ENCODE measurements around the gene CPT1B. TPM values are rescaled to one million over a fixed set of nuclear protein-coding genes. Genes with fewer than 3 reads are reported as not detected.

Gene CPT1B
- total RNA-seq, 1 experiment from 2014 or later = 13.1 TPM

- H3K79me2 ChIP-seq (ENCODE audit: low read length) = no peaks in the 10 kb centered on the region
- peak; percentile 55 for ATAC-seq
- no peak within 1 kb of the TSS for H3K4me2 ChIP-seq (ENCODE audit: low read length)
- no peaks in the 10 kb centered on the region for H3K9me2 ChIP-seq (replicated peaks; ENCODE audit: low read length)
- intact Hi-C loops (cut with micrococcal nuclease) = no loop called here
- no peak for TF ChIP-seq EZH2 (IDR thresholded peaks at IDR 0.05; ENCODE audit: low read length, unreplicated experiment)
- no peak for TF ChIP-seq EZH2phosphoT487 (IDR thresholded peaks at IDR 0.05; ENCODE audit: borderline replicate concordance, low read length)
- TF ChIP-seq CTCF (conservative IDR thresholded peaks at IDR 0.05; ENCODE audit: low read depth, low read length) = no peak
- H4K20me1 ChIP-seq (ENCODE audit: low read length) = no peaks in the 10 kb centered on the region
- no peaks in the 10 kb centered on the region for H3K27me3 ChIP-seq (ENCODE audit: low read length)
- no peak within 1 kb of the TSS for H2AFZ ChIP-seq (ENCODE audit: low read length)
- H3K4me1 ChIP-seq (ENCODE audit: insufficient read depth, low read length) = no peaks in the 10 kb centered on the region
- H3K27ac ChIP-seq (ENCODE audit: low read length) = no peak within 1 kb of the TSS
- ChIA-PET CTCF (interaction anchor here (1.4 kb wide), 1 partner anchor 21 kb away, joined by 3 read pairs; no protein-coding TSS in a partner anchor), POLR2A (ENCODE audit: unreplicated experiment) (no interaction called here)
- no peak within 1 kb of the TSS for H3K9ac ChIP-seq (ENCODE audit: low read length)
- no peak within 1 kb of the TSS for H3K4me3 ChIP-seq (ENCODE audit: low read length)
- no peaks in the 10 kb centered on the region for H3K9me3 ChIP-seq (ENCODE audit: low read length)
- H3F3A ChIP-seq (ENCODE audit: low read length, unreplicated experiment) = no peaks in the 10 kb centered on the region
- H3K36me3 ChIP-seq (ENCODE audit: low read depth, low read length) = no peaks in the 10 kb centered on the region
- DNase-seq = peak; percentile 4
- no TSS peak for BruUV-seq (replicated peaks)
These were observed 22.3 kb upstream of the CPT1B start, which contains the start of gene MAPK8IP2 for GRCh38 chr22:50600538-50600937. Gene MAPK8IP2, plus strand, starts transcription at chr22:50600793. Its CDS starts 26 bp downstream, at chr22:50600819.

- CTCF ChIA-PET = interaction anchor here (0.6 to 1.4 kb wide), 2 partner anchors 20 to 21 kb away, joined by 3 to 4 read pairs; no protein-coding TSS in a partner anchor
- TF ChIP-seq EZH2 (IDR thresholded peaks at IDR 0.05; ENCODE audit: low read length, unreplicated experiment) (no peak), CTCF (conservative IDR thresholded peaks at IDR 0.05; ENCODE audit: low read depth, low read length) (no peak), EZH2phosphoT487 (IDR thresholded peaks at IDR 0.05; ENCODE audit: borderline replicate concordance, low read length) (no peak)
- H4K20me1 ChIP-seq (ENCODE audit: low read length) = no peaks in the 10 kb centered on the region
- POLR2A ChIA-PET (ENCODE audit: unreplicated experiment) = interaction anchor here (0.7 kb wide), 1 partner anchor 127 kb away, joined by 3 read pairs; no protein-coding TSS in a partner anchor
- DNase-seq (peak; percentile 14), ATAC-seq (peak; percentile 81)
- H3K4me3 ChIP-seq (ENCODE audit: low read length) = no peak overlapping the region
- H2AFZ ChIP-seq (ENCODE audit: low read length) = no peak overlapping the region
- H3K9me2 ChIP-seq (replicated peaks; ENCODE audit: low read length) = no peaks in the 10 kb centered on the region
- no peak overlapping the region for H3K27ac ChIP-seq (ENCODE audit: low read length)
- H3K27me3 ChIP-seq (ENCODE audit: low read length) = no peaks in the 10 kb centered on the region
- no peak overlapping the region for H3K4me2 ChIP-seq (ENCODE audit: low read length)
- no peaks in the 10 kb centered on the region for H3K9me3 ChIP-seq (ENCODE audit: low read length)
- BruUV-seq (replicated peaks) = no TSS peak
- no peak overlapping the region for H3K9ac ChIP-seq (ENCODE audit: low read length)
- H3F3A ChIP-seq (ENCODE audit: low read length, unreplicated experiment) = no peaks in the 10 kb centered on the region
- no peaks in the 10 kb centered on the region for H3K36me3 ChIP-seq (ENCODE audit: low read depth, low read length)
- no peaks in the 10 kb centered on the region for H3K4me1 ChIP-seq (ENCODE audit: insufficient read depth, low read length)
- no peaks in the 10 kb centered on the region for H3K79me2 ChIP-seq (ENCODE audit: low read length)
- intact Hi-C loops (cut with micrococcal nuclease) = no loop called here
These were observed 21.7 kb upstream of the CPT1B start for GRCh38 chr22:50599816-50600455.

- no peak for DNase-seq
- Histone ChIP-seq H3K9ac (ENCODE audit: low read length) (no peak overlapping the region), H3K4me1 (ENCODE audit: insufficient read depth, low read length) (no peaks in the 10 kb centered on the region), H3F3A (ENCODE audit: low read length, unreplicated experiment) (no peaks in the 10 kb centered on the region), H3K79me2 (ENCODE audit: low read length) (no peaks in the 10 kb centered on the region), H3K9me3 (ENCODE audit: low read length) (no peaks in the 10 kb centered on the region), H3K4me3 (ENCODE audit: low read length) (no peak overlapping the region), H2AFZ (ENCODE audit: low read length) (no peak overlapping the region), H3K9me2 (replicated peaks; ENCODE audit: low read length) (no peaks in the 10 kb centered on the region), H3K4me2 (ENCODE audit: low read length) (no peak overlapping the region), H3K27ac (ENCODE audit: low read length) (no peak overlapping the region), H4K20me1 (ENCODE audit: low read length) (no peaks in the 10 kb centered on the region), H3K27me3 (ENCODE audit: low read length) (no peaks in the 10 kb centered on the region), H3K36me3 (ENCODE audit: low read depth, low read length) (no peaks in the 10 kb centered on the region)
- POLR2A ChIA-PET (ENCODE audit: unreplicated experiment) = no interaction called here
- ATAC-seq = no peak
- TF ChIP-seq EZH2 (IDR thresholded peaks at IDR 0.05; ENCODE audit: low read length, unreplicated experiment) = no peak
- TF ChIP-seq EZH2phosphoT487 (IDR thresholded peaks at IDR 0.05; ENCODE audit: borderline replicate concordance, low read length) = no peak
- TF ChIP-seq CTCF (conservative IDR thresholded peaks at IDR 0.05; ENCODE audit: low read depth, low read length) = no peak
- CTCF ChIA-PET = no interaction called here
- intact Hi-C loops (cut with micrococcal nuclease) = no loop called here
- no TSS peak for BruUV-seq (replicated peaks)
These were observed 18.9 kb upstream of the CPT1B start for GRCh38 chr22:50597097-50597496.

Measured in PC-3 (cell line).